Caco-2 (cell line): ENCODE measurements around the gene MRC2. TPM values are rescaled to one million over a fixed set of nuclear protein-coding genes. Genes with fewer than 3 reads are reported as not detected.

Experiments used
- BruUV-seq: library from RNA; stranded (reverse); fragments of 400-500 nt; replicated peaks from 2 replicates; lab custom pipeline; 2021; lab: Mats Ljungman, UMichigan
- CTCF ChIA-PET: fragments of 300-600 bp; sonication (Branson Sonifier 250); formaldehyde crosslinking; loops from one replicate; lab custom pipeline; 2022; ENCODE audit warnings: antibody characterized with exemption; lab: Charles Lee
- POLR2A ChIA-PET: fragments of 300-600 bp; sonication (Branson Sonifier 250); formaldehyde crosslinking; loops from one replicate; lab custom pipeline; 2022; ENCODE audit warnings: antibody characterized with exemption; lab: Charles Lee
- DNase-seq, 2 experiments: peaks; one replicate each; pipeline versions ENCODE4 v3.0.0 to v3.0.0-alpha.2; 2020 to 2022
- H3K27me3 ChIP-seq: replicated peaks from 2 replicates; pipeline ENCODE4 v1.6.0; 2011; ENCODE audit warnings: low read length; ENCODE audit not compliant: control insufficient read depth, insufficient read depth
- H3K36me3 ChIP-seq: 2 replicates; pipeline ENCODE4 v1.5.1; 2011; ENCODE audit warnings: low read length; ENCODE audit not compliant: control insufficient read depth, insufficient read depth
- H3K4me1 ChIP-seq: fragments of 250-450 bp; sonication (Bioruptor Pico); 2 replicates; pipeline ENCODE4 v1.5.1; 2020; ENCODE audit warnings: mild to moderate bottlenecking
- H3K4me3 ChIP-seq: 2 replicates; pipeline ENCODE4 v1.5.1; 2011; ENCODE audit warnings: low read depth, mild to moderate bottlenecking, control low read depth, low read length
- H3K9me3 ChIP-seq: fragments of 250-450 bp; sonication (Bioruptor Pico); 2 replicates; pipeline ENCODE4 v1.5.1; 2020; ENCODE audit warnings: mild to moderate bottlenecking, moderate library complexity
- H3K27ac Mint-ChIP-seq: one replicate; pipeline ENCODE4 v1.8.0; 2022; ENCODE audit warnings: mixed read lengths; ENCODE audit not compliant: unreplicated experiment
- H3K27me3 Mint-ChIP-seq: one replicate; pipeline ENCODE4 v1.8.0; 2022; ENCODE audit warnings: mixed read lengths; ENCODE audit not compliant: insufficient read depth, unreplicated experiment
- H3K36me3 Mint-ChIP-seq: one replicate; pipeline ENCODE4 v1.8.0; 2022; ENCODE audit warnings: mild to moderate bottlenecking, mixed read lengths; ENCODE audit not compliant: insufficient read depth, unreplicated experiment
- H3K4me1 Mint-ChIP-seq: one replicate; pipeline ENCODE4 v1.8.0; 2022; ENCODE audit warnings: low read depth, mixed read lengths; ENCODE audit not compliant: unreplicated experiment
- H3K4me3 Mint-ChIP-seq: one replicate; pipeline ENCODE4 v1.8.0; 2022; ENCODE audit warnings: mild to moderate bottlenecking, moderate library complexity, mixed read lengths; ENCODE audit not compliant: unreplicated experiment
- H3K9me3 Mint-ChIP-seq: one replicate; pipeline ENCODE4 v1.8.0; 2022; ENCODE audit warnings: mixed read lengths; ENCODE audit not compliant: unreplicated experiment
- intact Hi-C: fragments of 100-400 bp; cut with micrococcal nuclease; formaldehyde crosslinking; loops from one replicate; pipeline ENCODE4 v1.10.0; 2022; ENCODE audit not compliant: unreplicated experiment
- total RNA-seq: library from RNA; stranded (reverse); gene quantifications from 2 replicates; pipeline ENCODE4 v1.2.3, GENCODE V29; 2022
- TF ChIP-seq, protein P1 (sequence below), 2 experiments: fragments of 200-600 bp in 1 of 2; IDR thresholded peaks; 1 replicate in 1 of 2; 2 replicates in 1 of 2; pipeline versions ENCODE4 v1.5.1 to v1.8.0; 2011 to 2022; ENCODE audit warnings: antibody characterized with exemption in 1 of 2, control low read depth in 1 of 2, inconsistent platforms in 1 of 2, low read depth in 1 of 2, low read length in 1 of 2, mild to moderate bottlenecking in 1 of 2, moderate library complexity in 1 of 2; ENCODE audit not compliant: insufficient read depth in 1 of 2, severe bottlenecking in 1 of 2, unreplicated experiment in 1 of 2

Gene MRC2
- total RNA-seq, 1 experiment from 2014 or later: 7.0 TPM

DNA sequence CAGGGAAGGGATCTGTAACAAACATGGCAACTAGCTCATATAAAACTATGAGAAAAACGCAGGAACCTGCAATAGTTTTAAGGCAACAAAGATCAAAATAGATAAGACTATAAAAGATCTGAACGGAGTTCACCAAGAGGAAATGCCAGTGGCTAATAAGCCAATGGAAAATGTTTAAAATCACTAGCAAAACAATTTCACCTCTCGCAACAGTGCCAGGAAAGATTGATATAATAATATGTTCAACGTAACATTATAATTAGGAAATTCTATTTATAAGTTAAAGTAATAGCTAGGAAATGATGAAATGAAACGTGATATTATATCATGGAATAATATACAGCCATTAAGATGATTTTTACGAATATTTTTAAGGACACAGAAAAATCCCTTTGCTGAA, 16.0 kb downstream of the MRC2 start:
- ChIA-PET POLR2A (no interaction called here), CTCF (no interaction called here)
- Histone ChIP-seq H3K9me3 (no peaks in the 10 kb centered on the region), H3K36me3 (no peaks in the 10 kb centered on the region), H3K4me3 (no peak overlapping the region), H3K27me3 (no peaks in the 10 kb centered on the region; the same call in 1 of the 2 replicates), H3K4me1 (no peaks in the 10 kb centered on the region; the same call in 1 of the 2 replicates)
- no TSS peak for BruUV-seq
- peak overlapping the region; percentile 45 for H3K4me3 Mint-ChIP-seq
- TF ChIP-seq, protein P1, sequence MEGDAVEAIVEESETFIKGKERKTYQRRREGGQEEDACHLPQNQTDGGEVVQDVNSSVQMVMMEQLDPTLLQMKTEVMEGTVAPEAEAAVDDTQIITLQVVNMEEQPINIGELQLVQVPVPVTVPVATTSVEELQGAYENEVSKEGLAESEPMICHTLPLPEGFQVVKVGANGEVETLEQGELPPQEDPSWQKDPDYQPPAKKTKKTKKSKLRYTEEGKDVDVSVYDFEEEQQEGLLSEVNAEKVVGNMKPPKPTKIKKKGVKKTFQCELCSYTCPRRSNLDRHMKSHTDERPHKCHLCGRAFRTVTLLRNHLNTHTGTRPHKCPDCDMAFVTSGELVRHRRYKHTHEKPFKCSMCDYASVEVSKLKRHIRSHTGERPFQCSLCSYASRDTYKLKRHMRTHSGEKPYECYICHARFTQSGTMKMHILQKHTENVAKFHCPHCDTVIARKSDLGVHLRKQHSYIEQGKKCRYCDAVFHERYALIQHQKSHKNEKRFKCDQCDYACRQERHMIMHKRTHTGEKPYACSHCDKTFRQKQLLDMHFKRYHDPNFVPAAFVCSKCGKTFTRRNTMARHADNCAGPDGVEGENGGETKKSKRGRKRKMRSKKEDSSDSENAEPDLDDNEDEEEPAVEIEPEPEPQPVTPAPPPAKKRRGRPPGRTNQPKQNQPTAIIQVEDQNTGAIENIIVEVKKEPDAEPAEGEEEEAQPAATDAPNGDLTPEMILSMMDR (IDR thresholded peaks at IDR 0.05; ENCODE audit: insufficient read depth in 1 of 2, low read depth in 1 of 2, low read length in 1 of 2, severe bottlenecking in 1 of 2, unreplicated experiment in 1 of 2): no peak
- H3K4me1 Mint-ChIP-seq: no peaks in the 10 kb centered on the region
- DNase-seq: no peak
- H3K27me3 Mint-ChIP-seq: peaks cover 10% of the 10 kb centered on the region
- intact Hi-C loops: no loop called here
- no peaks in the 10 kb centered on the region for H3K9me3 Mint-ChIP-seq
- H3K36me3 Mint-ChIP-seq: peaks cover 5% of the 10 kb centered on the region
- H3K27ac Mint-ChIP-seq: no peak overlapping the region

DNA sequence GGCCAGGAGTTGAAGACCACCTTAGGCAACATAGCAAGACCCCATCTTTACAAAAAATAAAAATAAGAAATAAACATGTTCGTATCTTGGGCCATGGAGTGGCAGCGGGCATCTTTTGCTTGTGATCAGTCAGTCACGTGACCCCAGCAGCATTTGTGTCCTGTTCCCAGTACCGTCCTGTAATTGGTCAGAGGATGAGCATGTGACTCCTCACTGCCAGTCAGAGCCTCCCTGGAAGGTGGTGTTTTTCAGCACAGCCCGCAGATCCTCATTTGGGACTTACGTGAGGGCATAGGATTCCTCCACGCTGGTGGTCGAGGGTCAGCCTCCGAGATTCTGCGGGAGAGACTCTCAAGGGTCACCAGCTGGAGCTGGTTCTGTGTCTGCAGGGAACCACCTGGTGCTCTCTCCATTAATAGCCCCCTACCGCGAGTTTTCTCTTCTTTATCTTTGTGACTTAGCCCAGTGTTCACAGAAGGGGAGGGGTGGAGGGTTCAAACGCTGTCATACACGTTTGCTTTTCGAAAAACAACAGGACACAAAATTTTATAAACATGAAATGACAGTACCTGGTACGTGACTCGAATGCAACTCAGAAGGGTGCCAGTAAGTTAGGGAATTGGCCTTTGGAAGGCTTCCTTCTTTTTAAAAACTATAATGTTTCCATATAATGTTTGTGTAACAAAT, 17.2 kb downstream of the MRC2 start:
- H3K4me1 ChIP-seq: no peaks in the 10 kb centered on the region; the same call in 1 of the 2 replicates
- peak; percentile 88 to 94 for DNase-seq
- H3K36me3 ChIP-seq: no peaks in the 10 kb centered on the region
- Mint-ChIP-seq H3K27ac (peak overlapping the region; percentile 37), H3K4me1 (no peaks in the 10 kb centered on the region), H3K9me3 (no peaks in the 10 kb centered on the region), H3K36me3 (peaks cover 5% of the 10 kb centered on the region), H3K27me3 (peaks cover 10% of the 10 kb centered on the region), H3K4me3 (peak overlapping the region; percentile 81)
- BruUV-seq: no TSS peak
- TF ChIP-seq, protein P1 (IDR thresholded peaks at IDR 0.05; ENCODE audit: insufficient read depth in 1 of 2, low read depth in 1 of 2, low read length in 1 of 2, severe bottlenecking in 1 of 2, unreplicated experiment in 1 of 2): no peak
- H3K27me3 ChIP-seq: no peaks in the 10 kb centered on the region; the same call in 1 of the 2 replicates
- ChIA-PET POLR2A (no interaction called here), CTCF (no interaction called here)
- H3K9me3 ChIP-seq: no peaks in the 10 kb centered on the region
- intact Hi-C loops: no loop called here
- peak overlapping the region; percentile 34 for H3K4me3 ChIP-seq

DNA sequence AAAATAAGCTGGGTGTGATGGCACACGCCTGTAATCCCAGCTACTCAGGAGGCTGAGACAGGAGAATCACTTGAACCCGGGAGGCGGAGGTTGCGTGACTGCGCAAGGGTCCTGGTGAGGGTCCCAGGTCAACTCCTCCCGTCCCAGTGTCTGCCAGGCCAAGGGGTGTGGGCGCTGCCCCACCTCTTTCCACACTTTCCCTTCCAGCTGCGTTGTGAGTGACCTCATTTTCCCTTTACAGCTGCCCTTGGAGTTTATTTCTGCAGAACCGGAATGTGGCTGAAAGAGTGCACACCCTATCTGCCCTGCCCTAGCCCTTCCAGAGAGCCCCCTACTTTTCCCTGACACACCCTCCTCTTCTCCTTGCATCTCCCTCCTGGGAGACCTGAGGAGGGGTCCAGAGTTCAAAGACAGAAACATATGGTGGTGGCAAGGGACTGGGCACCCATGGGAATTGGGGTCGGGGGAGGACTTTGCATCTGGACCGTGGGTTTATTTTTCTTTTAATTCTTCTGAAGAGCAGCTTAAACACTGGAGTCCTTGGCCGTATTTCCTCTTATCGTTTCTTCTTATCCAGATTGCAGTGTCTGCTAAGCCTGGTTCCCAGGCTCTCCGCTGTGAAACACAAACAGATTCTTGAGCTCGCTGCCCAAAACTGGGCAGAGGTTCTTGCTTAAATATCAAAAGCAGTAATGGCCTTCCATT, 20.9 kb downstream of the MRC2 start:
- Histone ChIP-seq H3K36me3 (no peaks in the 10 kb centered on the region), H3K4me1 (peaks cover under 1% of the 10 kb centered on the region; the same call in 1 of the 2 replicates), H3K4me3 (no peak overlapping the region), H3K9me3 (no peaks in the 10 kb centered on the region), H3K27me3 (no peaks in the 10 kb centered on the region; the same call in 1 of the 2 replicates)
- no peak overlapping the region for H3K27ac Mint-ChIP-seq
- ChIA-PET POLR2A (no interaction called here), CTCF (no interaction called here)
- H3K4me3 Mint-ChIP-seq: no peak overlapping the region
- TF ChIP-seq, protein P1 (IDR thresholded peaks at IDR 0.05; ENCODE audit: insufficient read depth in 1 of 2, low read depth in 1 of 2, low read length in 1 of 2, severe bottlenecking in 1 of 2, unreplicated experiment in 1 of 2): no peak
- peaks cover 4% of the 10 kb centered on the region for H3K4me1 Mint-ChIP-seq
- intact Hi-C loops: no loop called here
- no peaks in the 10 kb centered on the region for H3K9me3 Mint-ChIP-seq
- no peak for DNase-seq
- peaks cover 10% of the 10 kb centered on the region for H3K36me3 Mint-ChIP-seq
- peaks cover 4% of the 10 kb centered on the region for H3K27me3 Mint-ChIP-seq
- BruUV-seq: no TSS peak
